Pancreas (tissue), 10 donors: ENCODE data around the gene EGFR. TPM values are rescaled to one million over a fixed set of nuclear protein-coding genes. Genes with fewer than 3 reads are reported as not detected.

ENCODE experiments used
- ATAC-seq, 4 donors: fragments of 200-7000 bp; cut with Tn5 transposase; one replicate each; pipeline versions ENCODE4 v1.8.0 to v1.9.1; 2020; ENCODE audit warnings: mild to moderate bottlenecking in 4 of 4, moderate library complexity in 4 of 4
- DNase-seq, 6 donors: peaks; one replicate each; pipeline ENCODE4 v3.0.0-alpha.2; 2020
- FAIRE-seq: peaks from 2 replicates; lab custom pipeline; 2012; peaks lifted over from hg19 to GRCh38; lab: Jason Lieb, UNC
- H3K27ac ChIP-seq, 4 donors: fragments of 200-600 bp; sonication (generic); 1 replicate in 3 of 4; 2 replicates in 1 of 4; pipeline versions ENCODE4 v1.5.0 to v1.8.0; 2020
- H3K27me3 ChIP-seq, 4 donors: fragments of 200-600 bp; one replicate each; pipeline ENCODE4 v1.8.0; 2021
- H3K36me3 ChIP-seq, 3 donors: fragments of 200-600 bp; sonication (generic) in 1 of 3; one replicate each; pipeline versions ENCODE4 v1.5.0 to v1.8.0; 2020 to 2021
- H3K4me1 ChIP-seq, 3 donors: fragments of 200-600 bp; one replicate each; pipeline ENCODE4 v1.8.0; 2021
- H3K4me3 ChIP-seq, 4 donors: fragments of 200-600 bp; sonication (generic) in 2 of 4; one replicate each; pipeline versions ENCODE4 v1.5.0 to v1.8.0; 2020 to 2021
- H3K9me3 ChIP-seq, 4 donors: fragments of 200-600 bp; one replicate each; pipeline ENCODE4 v1.8.0; 2021
- WGBS, 2 donors: extraction: QIAGEN DNeasy Blood & Tissue Kit; methylation state at CpG; one replicate each; pipeline ENCODE4 v1.1.7; 2013; 5-methylcytosine and 5-hydroxymethylcytosine counted together
- intact Hi-C, 3 donors: fragments of 100-400 bp; cut with DNase I; formaldehyde crosslinking; loops; one replicate each; pipeline versions ENCODE4 v1.11.1 to v1.14.2; 2022
- polyA plus RNA-seq, 2 donors: library from polyadenylated mRNA; stranded (reverse); fragments of 200-250 nt; gene quantifications; one replicate each; pipeline ENCODE4 v1.2.3, GENCODE V29; 2013
- total RNA-seq, 6 donors: library from RNA; stranded (reverse); fragmentation: NEBNext Ultra II Directional in 4 of 6; extraction: Animal tissue kit (Norgen Biotek cat#: 25700) in 4 of 6; gene quantifications; one replicate each; pipeline versions ENCODE4 v1.2.1 to v1.2.4, GENCODE V29; 2021 to 2023
- TF ChIP-seq, protein P1 (sequence below), 4 donors: fragments of 200-600 bp; sonication (generic) in 3 of 4; IDR thresholded peaks; one replicate each; pipeline versions ENCODE4 v1.5.0 to v1.8.0; 2021; ENCODE audit warnings: antibody characterized with exemption in 4 of 4
- donor health status: healthy with polysubstance abuse.
- donor health status: DM: no; HTN: no; CAD: no; lungs with moderate emphysema.
- donor health status: DM: no; HTN: no; CAD: no.
- donor health status: control.
- donor health status: control.
- donor health status: Bipolar disorder and iron deficiency.
- donor health status: DM: yes; HTN: yes; CAD: no.
- donor health status: DM: no; HTN: no; CAD: no.
- donor health status: DM: no; HTN: no; CAD: no.
- donor health status: DM: yes; HTN: yes; CAD: no.

Gene EGFR
- total and polyA plus RNA-seq, 8 donors = 5.5 to 38.8 (median 30.3) TPM

DNA sequence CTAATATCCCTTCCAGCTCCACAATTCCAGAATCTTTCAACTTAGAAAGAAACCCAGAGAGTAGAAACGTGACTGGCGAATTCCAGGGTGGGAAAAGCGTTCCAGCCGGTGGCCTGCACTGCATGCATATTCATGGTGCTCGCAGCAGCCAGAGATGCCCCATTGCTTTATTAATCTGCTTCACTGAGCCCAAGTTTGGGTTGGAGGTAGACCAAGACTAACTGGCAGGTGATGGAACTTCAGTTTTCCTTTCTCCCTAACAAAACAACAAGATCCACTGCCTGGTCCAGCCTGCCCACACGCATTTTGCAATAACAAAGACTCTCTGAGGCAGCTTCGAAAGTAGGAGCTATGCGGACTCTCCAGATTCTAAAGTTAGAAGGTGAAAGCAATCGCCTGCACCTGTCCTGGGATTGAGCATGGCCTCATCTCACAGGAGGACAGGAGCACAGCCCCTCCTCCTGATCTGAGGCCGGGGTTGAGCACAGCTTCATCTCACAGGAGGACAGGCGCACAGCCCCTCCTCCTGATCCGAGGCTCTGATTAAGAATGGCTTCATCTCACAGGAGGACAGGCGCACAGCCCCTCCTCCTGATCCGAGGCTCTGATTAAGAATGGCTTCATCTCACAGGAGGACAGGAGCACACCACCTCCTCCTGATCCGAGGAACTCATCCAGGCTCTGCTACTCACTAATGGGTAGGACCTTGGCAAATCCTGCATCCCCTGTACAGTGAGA, 218.5 kb downstream of the EGFR start:
- Histone ChIP-seq H3K4me1 (no peaks in the 10 kb centered on the region), H3K36me3 (no peaks in the 10 kb centered on the region), H3K27ac (no peak overlapping the region), H3K27me3 (no peaks in the 10 kb centered on the region), H3K4me3 (no peak overlapping the region), H3K9me3 (no peaks in the 10 kb centered on the region)
- TF ChIP-seq, protein P1, sequence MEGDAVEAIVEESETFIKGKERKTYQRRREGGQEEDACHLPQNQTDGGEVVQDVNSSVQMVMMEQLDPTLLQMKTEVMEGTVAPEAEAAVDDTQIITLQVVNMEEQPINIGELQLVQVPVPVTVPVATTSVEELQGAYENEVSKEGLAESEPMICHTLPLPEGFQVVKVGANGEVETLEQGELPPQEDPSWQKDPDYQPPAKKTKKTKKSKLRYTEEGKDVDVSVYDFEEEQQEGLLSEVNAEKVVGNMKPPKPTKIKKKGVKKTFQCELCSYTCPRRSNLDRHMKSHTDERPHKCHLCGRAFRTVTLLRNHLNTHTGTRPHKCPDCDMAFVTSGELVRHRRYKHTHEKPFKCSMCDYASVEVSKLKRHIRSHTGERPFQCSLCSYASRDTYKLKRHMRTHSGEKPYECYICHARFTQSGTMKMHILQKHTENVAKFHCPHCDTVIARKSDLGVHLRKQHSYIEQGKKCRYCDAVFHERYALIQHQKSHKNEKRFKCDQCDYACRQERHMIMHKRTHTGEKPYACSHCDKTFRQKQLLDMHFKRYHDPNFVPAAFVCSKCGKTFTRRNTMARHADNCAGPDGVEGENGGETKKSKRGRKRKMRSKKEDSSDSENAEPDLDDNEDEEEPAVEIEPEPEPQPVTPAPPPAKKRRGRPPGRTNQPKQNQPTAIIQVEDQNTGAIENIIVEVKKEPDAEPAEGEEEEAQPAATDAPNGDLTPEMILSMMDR (IDR thresholded peaks at IDR 0.05) = no peak
- WGBS, 2 donors = 62 to 72% methylated on average over 14 to 15 of the region's 15 CpGs
- intact Hi-C loops = no loop called here
- DNase-seq (no peak), FAIRE-seq (no peak), ATAC-seq (no peak)

DNA sequence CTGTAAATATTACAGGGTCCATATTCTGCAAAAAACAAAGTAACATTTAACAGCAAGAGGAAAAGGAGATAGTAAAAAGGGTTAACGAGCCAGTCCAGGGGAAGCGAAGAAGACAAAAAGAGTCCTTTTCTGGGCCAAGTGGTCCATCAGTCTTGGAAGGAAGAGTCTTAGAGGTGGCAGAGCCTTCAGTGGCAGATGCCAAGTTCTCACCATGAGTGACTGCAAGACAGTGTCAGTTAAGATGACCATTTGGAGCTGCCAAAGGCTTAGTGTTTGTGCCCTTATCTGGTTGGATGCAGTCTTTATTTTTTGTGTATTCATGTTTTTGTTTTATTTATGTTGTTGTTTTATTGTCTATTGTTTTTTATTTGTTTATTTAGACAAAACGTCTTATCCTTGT, 220.6 kb downstream of the EGFR start:
- Histone ChIP-seq H3K4me1 (no peaks in the 10 kb centered on the region), H3K4me3 (no peak overlapping the region), H3K27me3 (no peaks in the 10 kb centered on the region), H3K9me3 (no peaks in the 10 kb centered on the region), H3K36me3 (no peaks in the 10 kb centered on the region), H3K27ac (no peak overlapping the region)
- ATAC-seq = no peak
- FAIRE-seq = no peak
- 59 to 62% methylated on average over 3 of the region's 3 CpGs for WGBS, 2 donors
- intact Hi-C loops = no loop called here
- DNase-seq = no peak
- TF ChIP-seq, protein P1 (IDR thresholded peaks at IDR 0.05) = no peak

GRCh38 chr7:55240418-55241142, 221.8 kb downstream of the EGFR start:
- no peak overlapping the region for H3K27ac ChIP-seq
- TF ChIP-seq, protein P1 (IDR thresholded peaks at IDR 0.05) = no peak
- no peak for DNase-seq
- no peaks in the 10 kb centered on the region for H3K36me3 ChIP-seq
- no peaks in the 10 kb centered on the region for H3K9me3 ChIP-seq
- intact Hi-C loops = no loop called here
- H3K27me3 ChIP-seq = no peaks in the 10 kb centered on the region
- no peak for ATAC-seq
- no peak for FAIRE-seq
- WGBS, 2 donors = 66 to 67% methylated on average over 16 of the region's 16 CpGs
- no peaks in the 10 kb centered on the region for H3K4me1 ChIP-seq
- no peak overlapping the region for H3K4me3 ChIP-seq

DNA sequence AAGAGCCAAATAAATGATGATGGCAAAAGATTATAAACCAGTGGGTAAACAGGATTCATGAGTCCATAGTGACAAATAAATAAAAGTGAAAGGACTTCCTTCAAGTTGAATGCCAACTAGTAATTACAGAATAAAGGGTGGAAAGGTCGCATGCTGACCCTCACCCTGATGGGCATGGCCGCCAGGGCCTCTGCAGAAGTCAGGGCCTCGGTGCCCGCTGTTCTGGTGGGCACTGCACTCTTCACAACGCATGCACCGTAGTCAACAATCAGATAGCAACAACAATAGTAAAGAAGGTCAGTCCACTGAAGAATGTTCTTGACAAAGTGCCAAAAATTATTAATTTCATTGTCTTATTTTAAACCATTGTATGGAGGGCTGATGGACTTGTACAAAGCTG, 223.1 kb downstream of the EGFR start:
- intact Hi-C loops = no loop called here
- FAIRE-seq = no peak
- no peak for ATAC-seq
- no peaks in the 10 kb centered on the region for H3K9me3 ChIP-seq
- H3K27ac ChIP-seq = no peak overlapping the region
- TF ChIP-seq, protein P1 (IDR thresholded peaks at IDR 0.05) = no peak
- H3K27me3 ChIP-seq = no peaks in the 10 kb centered on the region
- 85 to 90% methylated on average over 6 of the region's 6 CpGs for WGBS, 2 donors
- DNase-seq = no peak
- no peaks in the 10 kb centered on the region for H3K4me1 ChIP-seq
- no peaks in the 10 kb centered on the region for H3K36me3 ChIP-seq
- no peak overlapping the region for H3K4me3 ChIP-seq

DNA sequence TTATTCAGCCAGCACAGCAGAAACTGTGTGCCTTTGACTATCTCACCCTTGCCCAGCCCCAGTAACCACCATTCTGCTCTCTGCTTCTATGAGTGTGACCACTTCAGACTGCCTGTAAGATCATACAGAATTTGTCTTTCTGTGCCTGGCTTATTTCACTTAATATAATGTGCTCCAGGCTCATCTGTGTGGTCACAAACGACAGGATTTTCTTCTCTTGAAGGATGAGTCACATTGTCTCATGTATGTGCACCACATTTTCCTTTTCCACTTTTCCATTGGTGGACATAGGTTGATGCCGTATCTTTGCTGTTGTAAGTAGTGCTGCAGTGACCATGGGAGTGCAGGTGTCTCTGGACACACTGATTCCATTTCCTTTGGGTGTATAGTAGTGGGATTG, 223.8 kb downstream of the EGFR start:
- Histone ChIP-seq H3K4me3 (no peak overlapping the region), H3K27ac (no peak overlapping the region), H3K36me3 (no peaks in the 10 kb centered on the region), H3K9me3 (no peaks in the 10 kb centered on the region), H3K27me3 (no peaks in the 10 kb centered on the region), H3K4me1 (no peaks in the 10 kb centered on the region)
- TF ChIP-seq, protein P1 (IDR thresholded peaks at IDR 0.05) = no peak
- ATAC-seq = no peak
- no peak for DNase-seq
- intact Hi-C loops = no loop called here
- WGBS, 2 donors = 63 to 78% methylated on average over 2 of the region's 2 CpGs
- FAIRE-seq = no peak
